ENCODE data around the gene COQ8A.

Gene COQ8A

DNA sequence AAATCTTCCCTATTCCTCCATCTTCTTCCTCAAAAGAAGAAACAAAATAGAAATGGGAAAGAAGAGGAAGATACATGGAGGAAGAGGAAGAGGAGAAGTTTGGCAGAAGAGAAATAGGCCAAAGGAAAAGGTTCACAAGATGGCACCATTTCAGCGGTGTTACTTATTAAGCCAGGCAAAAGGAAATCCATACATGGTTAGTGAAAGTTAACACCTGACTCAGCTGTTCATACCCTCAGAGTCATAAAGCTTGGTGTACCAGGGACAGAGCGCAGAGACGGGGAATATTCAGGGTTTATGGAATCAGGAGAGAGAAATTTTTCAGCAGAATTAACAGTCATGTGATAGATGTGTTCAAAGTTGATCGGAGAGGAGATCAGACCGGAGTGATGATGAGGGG is 70.6 kb downstream of the COQ8A start:
- no peak for DNase-seq (ENCODE audit: low spot score)

DNA sequence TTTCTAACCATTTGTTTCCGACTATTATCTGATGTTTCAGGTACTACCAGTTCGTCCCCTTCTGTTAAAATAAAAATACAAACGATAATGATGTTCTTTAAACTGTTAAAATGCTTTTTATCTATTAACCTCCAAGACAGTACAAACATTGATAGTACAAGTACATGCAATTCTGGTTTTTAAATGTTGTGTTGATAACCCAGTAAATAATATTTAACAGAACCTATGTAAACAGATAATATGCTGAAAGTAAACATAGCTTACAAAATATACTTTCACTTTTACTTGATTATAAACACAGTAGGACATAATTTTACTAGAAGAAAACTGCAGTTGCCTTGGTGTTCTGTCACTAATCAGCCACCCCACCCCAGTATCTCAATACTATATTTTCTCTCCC is 76.9 kb downstream of the COQ8A start:
- DNase-seq (ENCODE audit: low spot score), result no peak

DNA sequence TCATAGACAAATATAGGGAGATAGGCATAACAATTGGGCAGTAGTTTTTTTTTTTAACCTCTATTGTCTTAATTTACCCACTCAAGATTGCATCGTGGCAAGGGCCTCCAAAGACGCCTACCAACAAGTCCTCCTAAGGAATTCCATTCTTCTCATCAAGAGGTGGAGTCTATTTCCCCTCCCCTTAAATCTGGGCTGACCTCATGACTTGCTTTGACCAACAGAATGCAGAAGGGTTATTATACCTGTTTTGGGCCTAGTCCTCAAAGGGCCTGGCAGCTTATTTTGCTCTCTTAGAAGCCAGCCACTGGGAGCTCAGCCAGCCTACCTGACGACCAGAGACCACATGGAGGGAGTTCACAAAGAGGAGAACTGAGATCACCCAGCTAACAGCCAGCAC is 92.3 kb downstream of the COQ8A start:
- DNase-seq (ENCODE audit: low spot score), result no peak

DNA sequence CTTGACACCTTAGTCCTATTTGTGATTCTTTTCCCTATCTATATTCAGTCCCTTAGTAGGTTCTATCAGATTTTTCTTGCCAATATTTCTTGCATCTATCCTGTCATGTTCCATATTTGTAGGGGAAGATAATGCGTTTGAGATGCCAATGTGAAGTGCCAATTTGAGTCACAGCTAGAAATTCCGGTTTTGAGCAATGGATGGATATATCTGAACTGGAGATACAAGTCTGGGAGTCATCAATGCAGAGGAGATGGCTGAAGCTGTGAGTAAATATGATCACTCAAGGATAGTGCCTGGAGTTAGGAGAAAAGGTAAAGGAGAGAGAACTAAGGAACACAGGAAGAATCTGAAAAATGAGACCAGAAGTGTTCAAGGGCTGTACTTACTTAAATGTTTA is 93.8 kb downstream of the COQ8A start:
- DNase-seq (ENCODE audit: low spot score), result no peak

DNA sequence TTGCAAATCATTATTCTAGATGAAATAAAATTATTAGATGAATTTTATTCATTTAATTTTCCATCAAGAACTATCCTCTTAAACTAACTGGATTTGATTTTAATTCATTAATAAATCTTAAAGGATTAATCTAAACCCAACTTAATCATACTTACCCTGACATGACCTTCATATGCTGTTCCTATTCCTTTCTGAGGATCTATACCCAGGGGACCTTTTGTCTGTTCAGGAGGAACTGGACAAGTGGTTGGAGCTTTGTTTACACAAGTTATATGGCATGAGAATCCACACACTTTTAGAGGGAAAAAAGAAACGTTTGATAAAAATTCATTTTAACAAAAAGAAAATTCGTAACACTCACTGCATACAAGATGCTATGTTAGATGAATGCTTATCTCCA is 95.2 kb downstream of the COQ8A start:
- DNase-seq (ENCODE audit: low spot score), result no peak

DNA sequence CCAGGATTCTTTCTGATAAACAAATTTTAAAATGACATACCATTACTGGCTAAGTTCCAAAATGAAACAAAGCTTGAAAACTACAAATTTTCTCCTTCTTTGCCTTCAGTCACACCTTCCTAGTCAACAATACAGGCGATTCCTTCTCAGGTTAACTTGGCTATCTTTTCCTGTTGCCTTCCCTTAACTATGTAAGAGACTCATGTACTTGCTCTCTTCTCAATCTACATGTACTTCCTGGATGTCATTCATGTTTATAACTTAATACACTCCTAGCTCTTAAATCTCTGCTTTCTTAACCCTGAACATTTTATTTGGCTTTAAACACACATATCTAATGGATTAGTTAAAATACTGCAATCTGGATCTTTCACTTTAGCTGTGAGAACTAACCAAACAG is 97.0 kb downstream of the COQ8A start:
- no peak for DNase-seq (ENCODE audit: low spot score)

All from ecto neural progenitor cell (in vitro differentiated cells).